K562 (cell line): ENCODE results near the gene AGPAT4. TPM values are rescaled to one million over a fixed set of nuclear protein-coding genes. Genes with fewer than 3 reads are reported as not detected.

Experiments
- ATAC-seq: fragments of 200-7000 bp; cut with Tn5 transposase; 3 replicates; pipeline ENCODE4 v1.9.1; 2020; ENCODE audit warnings: moderate library complexity
- BruUV-seq: library from RNA; stranded (reverse); fragments of 400-500 nt; replicated peaks from 2 replicates; lab custom pipeline; 2021; lab: Mats Ljungman, UMichigan
- CTCF ChIA-PET: fragments of 300-600 bp; formaldehyde crosslinking; extraction: SDS; loops from one replicate; lab custom pipeline; 2021; ENCODE audit warnings: low intra/inter-chr PET ratio; lab: Yijun Ruan, JAX
- POLR2A ChIA-PET: fragments of 300-600, 350-650 bp; sonication (Branson Sonifier 250); formaldehyde crosslinking; extraction: SDS; loops from one replicate; lab custom pipeline; 2021; ENCODE audit warnings: antibody characterized with exemption, inconsistent platforms; lab: Yijun Ruan, JAX
- DNase-seq, 4 experiments: peaks; one replicate each; pipeline versions ENCODE4 v3.0.0 to v3.0.0-alpha.2; 2011 to 2018; ENCODE audit warnings: low spot score in 3 of 4, mixed read lengths in 3 of 4; ENCODE audit errors: extremely low read depth in 1 of 4
- FAIRE-seq: peaks from 2 replicates; lab custom pipeline; 2011; peaks lifted over from hg19 to GRCh38; lab: Jason Lieb, UNC
- H2AFZ ChIP-seq: 2 replicates; pipeline ENCODE4 v1.6.0; 2011; ENCODE audit warnings: low read depth, low read length, control low read depth, inconsistent platforms
- H3K27ac ChIP-seq: fragments of 200-600 bp; 3 replicates; pipeline ENCODE4 v1.8.0; 2011; ENCODE audit warnings: low read depth, mild to moderate bottlenecking, control low read depth, inconsistent platforms, low read length, moderate library complexity, mixed read lengths; ENCODE audit errors: extremely low read depth
- H3K27me3 ChIP-seq, 2 experiments: fragments of 300-600 bp in 1 of 2; 2 replicates in 1 of 2; 3 replicates in 1 of 2; pipeline versions ENCODE4 v1.6.0 to v1.8.0; 2011; ENCODE audit warnings: inconsistent platforms in 2 of 2, low read length in 2 of 2, mild to moderate bottlenecking in 1 of 2, mixed read lengths in 1 of 2, moderate library complexity in 1 of 2; ENCODE audit not compliant: control insufficient read depth in 2 of 2, insufficient read depth in 2 of 2
- H3K36me3 ChIP-seq: fragments of 300-600 bp; 3 replicates; pipeline ENCODE4 v1.8.0; 2011; ENCODE audit warnings: mild to moderate bottlenecking, low read length, inconsistent platforms; ENCODE audit not compliant: control insufficient read depth, insufficient read depth
- H3K4me1 ChIP-seq, 2 experiments: fragments of 200-600 bp in 1 of 2; replicated peaks in 1 of 2; 2 replicates in 1 of 2; 3 replicates in 1 of 2; pipeline versions ENCODE4 v1.5.1 to v1.8.0; 2011; ENCODE audit warnings: inconsistent platforms in 2 of 2, low read length in 2 of 2, mild to moderate bottlenecking in 1 of 2, mixed read lengths in 1 of 2, moderate library complexity in 1 of 2; ENCODE audit not compliant: control insufficient read depth in 2 of 2, insufficient read depth in 2 of 2
- H3K4me2 ChIP-seq: 2 replicates; pipeline ENCODE4 v1.6.1; 2011; ENCODE audit warnings: low read length, control low read depth, inconsistent platforms, mixed read lengths; ENCODE audit not compliant: insufficient read depth
- H3K4me3 ChIP-seq: fragments of 200-600 bp; sonication (generic), shearing (Covaris generic); 2 replicates; pipeline ENCODE4 v1.5.1; 2016; ENCODE audit warnings: control low read depth, inconsistent platforms
- H3K79me2 ChIP-seq: fragments of 200-600 bp; 3 replicates; pipeline ENCODE4 v1.8.0; 2011; ENCODE audit warnings: low read length, inconsistent platforms; ENCODE audit not compliant: control insufficient read depth, insufficient read depth
- H3K9ac ChIP-seq, 2 experiments: 2 replicates each; pipeline versions ENCODE4 v1.6.0 to v1.6.1; 2011; ENCODE audit warnings: low read depth in 2 of 2, low read length in 2 of 2, control low read depth in 1 of 2, inconsistent platforms in 1 of 2, mild to moderate bottlenecking in 1 of 2, mixed read lengths in 1 of 2; ENCODE audit not compliant: insufficient read depth in 1 of 2
- H3K9me1 ChIP-seq: one replicate; pipeline ENCODE4 v1.6.0; 2011; ENCODE audit warnings: inconsistent platforms, mild to moderate bottlenecking, low read length, moderate library complexity; ENCODE audit not compliant: control insufficient read depth, insufficient read depth
- H3K9me3 ChIP-seq: replicated peaks from 2 replicates; pipeline ENCODE4 v1.5.1; 2011; ENCODE audit warnings: low read depth, low read length, inconsistent platforms; ENCODE audit not compliant: control insufficient read depth, insufficient read depth
- H4K20me1 ChIP-seq: replicated peaks from 2 replicates; pipeline ENCODE4 v1.6.1; 2011; ENCODE audit warnings: low read length, inconsistent platforms, mixed read lengths; ENCODE audit not compliant: control insufficient read depth, insufficient read depth
- CC2D1A ChIP-seq: fragments of 450-650 bp; IDR thresholded peaks from 2 replicates; pipeline ENCODE4 v1.6.1; 2017; ENCODE audit warnings: mild to moderate bottlenecking
- HDAC6 ChIP-seq: IDR thresholded peaks from 2 replicates; pipeline ENCODE4 v1.6.1; 2012; ENCODE audit warnings: low read depth, mild to moderate bottlenecking, control low read depth, inconsistent platforms, low read length, moderate library complexity
- KDM2B ChIP-seq: fragments of 250-450 bp; sonication (Bioruptor Pico); IDR thresholded peaks from 2 replicates; pipeline ENCODE4 v1.8.0; 2021; ENCODE audit warnings: mild to moderate bottlenecking, moderate library complexity
- NKRF ChIP-seq: fragments of 450-650 bp; IDR thresholded peaks from 2 replicates; pipeline ENCODE4 v1.6.1; 2016; ENCODE audit warnings: borderline replicate concordance
- RFX1 ChIP-seq: fragments of 450-650 bp; IDR thresholded peaks from 2 replicates; pipeline ENCODE4 v1.6.1; 2016; ENCODE audit warnings: mild to moderate bottlenecking, moderate library complexity
- SMARCC2 ChIP-seq: fragments of 450-650 bp; IDR thresholded peaks from 2 replicates; pipeline ENCODE4 v1.6.1; 2017; ENCODE audit warnings: antibody characterized with exemption, moderate library complexity, mild to moderate bottlenecking, low read depth
- ZNF224 ChIP-seq: sonication (generic); formaldehyde crosslinking; IDR thresholded peaks from 2 replicates; pipeline ENCODE4 v1.8.0; 2022; ENCODE audit warnings: mild to moderate bottlenecking, missing genetic modification reagents
- ZNF384 ChIP-seq: IDR thresholded peaks from 2 replicates; pipeline ENCODE4 v1.6.1; 2012; ENCODE audit warnings: low read depth, low read length, improper control_type of control experiment
- ZNF717 ChIP-seq: fragments of 250-450 bp; sonication (Bioruptor Pico); IDR thresholded peaks from 2 replicates; pipeline ENCODE4 v1.5.0; 2021
- ZSCAN32 ChIP-seq: fragments of 450-650 bp; formaldehyde crosslinking; IDR thresholded peaks from 2 replicates; pipeline ENCODE4 v1.4.0; 2020; ENCODE audit warnings: mild to moderate bottlenecking, moderate library complexity
- ZZZ3 ChIP-seq: fragments of 450-650 bp; IDR thresholded peaks from 2 replicates; pipeline ENCODE4 v1.6.1; 2016; ENCODE audit warnings: antibody characterized with exemption, mild to moderate bottlenecking, moderate library complexity
- WGBS: fragments of 100-300 bp; shearing (Covaris generic); methylation state at CpG from one replicate; pipeline ENCODE4 v1.1.6; 2016; ENCODE audit warnings: low coverage, mixed read lengths; ENCODE audit not compliant: insufficient coverage; ENCODE audit errors: missing lambda C conversion rate; 5-methylcytosine and 5-hydroxymethylcytosine counted together
- in situ Hi-C: fragments of 300-500 bp; cut with MboI; formaldehyde crosslinking; loops from 4 replicates; pipeline ENCODE4 v1.15.0; 2018; ENCODE audit warnings: inconsistent platforms, mixed read lengths
- intact Hi-C: fragments of 100-400 bp; cut with micrococcal nuclease; formaldehyde crosslinking; loops from 2 replicates; pipeline ENCODE4 v1.14.2; 2022
- polyA plus RNA-seq, 8 experiments: library from polyadenylated mRNA; depleted of rRNA in 4 of 8; stranded (reverse) in 5 of 8; unstranded in 3 of 8; fragments of >200 nt; fragmentation: Nextera tagmentation in 2 of 8; fragmentation: Illumina TruSeq in 1 of 8; extraction: Ambion mirVana in 2 of 8; extraction: Trizol in 1 of 8; gene quantifications; 2 replicates each; pipeline versions ENCODE4 v1.2.1 to v1.2.3, GENCODE V29; 2011 to 2014; ENCODE audit warnings: inconsistent platforms in 1 of 8, missing spikeins in 1 of 8
- total RNA-seq, 7 experiments: library from RNA; depleted of rRNA in 6 of 7; stranded (reverse); fragments of >200 nt in 6 of 7; fragmentation: Illumina TruSeq in 2 of 7; extraction: Trizol in 2 of 7; gene quantifications; 2 replicates each; pipeline versions ENCODE4 v1.2.1 to v1.2.3, GENCODE V29; 2011 to 2021; ENCODE audit warnings: low replicate concordance in 1 of 7
- TF ChIP-seq, protein P1 (sequence below): fragments of 250-450 bp; sonication (Bioruptor Pico); IDR thresholded peaks from 2 replicates; pipeline ENCODE4 v1.8.0; 2022; ENCODE audit warnings: moderate library complexity, mild to moderate bottlenecking, inconsistent platforms

The AGPAT4 gene
- total and polyA plus RNA-seq, 9 of the 15 experiments (the other 6 are each of a cell fraction or from before 2014, with no cell fraction given): 2.2 to 15.0 (median 5.7) TPM

DNA sequence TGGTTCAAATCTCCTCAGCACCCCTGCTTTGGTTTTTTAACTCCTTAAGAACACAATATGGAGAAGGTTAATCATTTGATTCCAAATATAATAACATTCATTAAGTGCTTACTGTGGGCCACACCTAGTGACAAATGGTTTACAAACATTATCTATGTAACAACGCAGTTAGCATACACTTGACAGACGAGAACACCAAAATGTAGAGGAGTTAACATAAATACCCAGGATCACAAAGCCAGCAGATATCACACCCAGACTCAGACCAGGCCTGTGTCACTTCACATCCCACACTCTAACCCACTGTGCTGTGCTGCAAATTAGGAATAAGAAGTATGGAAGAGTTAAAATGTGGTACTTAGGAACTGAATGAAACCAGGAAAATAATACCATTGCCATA is 82.9 kb downstream of the AGPAT4 start:
- H3K79me2 ChIP-seq: no peaks in the 10 kb centered on the region
- 31% methylated on average over 2 of the region's 2 CpGs for WGBS
- H3K36me3 ChIP-seq: no peaks in the 10 kb centered on the region; the same call in 2 of the 3 replicates
- no peak overlapping the region for H3K9ac ChIP-seq
- H3K9me3 ChIP-seq: peaks cover 11% of the 10 kb centered on the region; the same call in 1 of the 2 replicates
- no peak for ATAC-seq
- CTCF ChIA-PET: no interaction called here
- no peak overlapping the region for H2AFZ ChIP-seq
- BruUV-seq: no TSS peak
- no peak for FAIRE-seq
- no peak overlapping the region for H3K4me2 ChIP-seq
- H4K20me1 ChIP-seq: no peaks in the 10 kb centered on the region
- no peak for TF ChIP-seq KDM2B
- TF ChIP-seq HDAC6: no peak
- no peak for TF ChIP-seq SMARCC2
- in situ Hi-C loops: no loop called here
- no peaks in the 10 kb centered on the region for H3K9me1 ChIP-seq
- H3K27ac ChIP-seq: no peak overlapping the region
- no peaks in the 10 kb centered on the region for H3K27me3 ChIP-seq
- DNase-seq: no peak
- H3K4me3 ChIP-seq: no peak overlapping the region
- intact Hi-C loops: no loop called here
- peaks cover 2 to 8% of the 10 kb centered on the region in 2 experiments; a peak in 3 of 5 replicates for H3K4me1 ChIP-seq
- POLR2A ChIA-PET: no interaction called here

- H3K4me1 ChIP-seq: peaks cover 2 to 8% of the 10 kb centered on the region in 2 experiments; a peak in 3 of 5 replicates
- in situ Hi-C loops (no loop called here), intact Hi-C loops (no loop called here)
- no peak for ATAC-seq
- no peak for DNase-seq
- no peak overlapping the region for H3K4me3 ChIP-seq
- no peaks in the 10 kb centered on the region for H4K20me1 ChIP-seq
- no TSS peak for BruUV-seq
- no peaks in the 10 kb centered on the region for H3K79me2 ChIP-seq
- ChIA-PET POLR2A (no interaction called here), CTCF (no interaction called here)
- no peak for FAIRE-seq
- H3K36me3 ChIP-seq: no peaks in the 10 kb centered on the region; the same call in 2 of the 3 replicates
- H3K9me3 ChIP-seq: peaks cover 11% of the 10 kb centered on the region; the same call in 1 of the 2 replicates
- H3K9me1 ChIP-seq: no peaks in the 10 kb centered on the region
- no peak overlapping the region for H3K27ac ChIP-seq
- H3K4me2 ChIP-seq: no peak overlapping the region
- no peak overlapping the region for H3K9ac ChIP-seq
- no peaks in the 10 kb centered on the region for H3K27me3 ChIP-seq
- no peak overlapping the region for H2AFZ ChIP-seq
- WGBS: 32% methylated on average over 4 of the region's 4 CpGs
- no peak for TF ChIP-seq RFX1
- no peak for TF ChIP-seq CC2D1A
- TF ChIP-seq ZNF717 (CRISPR knock-in tag): no peak
- TF ChIP-seq NKRF: no peak
- TF ChIP-seq ZNF224 (CRISPR knock-in tag): no peak
- TF ChIP-seq ZNF384: no peak
- TF ChIP-seq ZSCAN32 (CRISPR knock-in tag): no peak
- TF ChIP-seq, protein P1, sequence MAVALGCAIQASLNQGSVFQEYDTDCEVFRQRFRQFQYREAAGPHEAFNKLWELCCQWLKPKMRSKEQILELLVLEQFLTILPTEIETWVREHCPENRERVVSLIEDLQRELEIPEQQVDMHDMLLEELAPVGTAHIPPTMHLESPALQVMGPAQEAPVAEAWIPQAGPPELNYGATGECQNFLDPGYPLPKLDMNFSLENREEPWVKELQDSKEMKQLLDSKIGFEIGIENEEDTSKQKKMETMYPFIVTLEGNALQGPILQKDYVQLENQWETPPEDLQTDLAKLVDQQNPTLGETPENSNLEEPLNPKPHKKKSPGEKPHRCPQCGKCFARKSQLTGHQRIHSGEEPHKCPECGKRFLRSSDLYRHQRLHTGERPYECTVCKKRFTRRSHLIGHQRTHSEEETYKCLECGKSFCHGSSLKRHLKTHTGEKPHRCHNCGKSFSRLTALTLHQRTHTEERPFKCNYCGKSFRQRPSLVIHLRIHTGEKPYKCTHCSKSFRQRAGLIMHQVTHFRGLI (CRISPR knock-in tag): no peak
- TF ChIP-seq ZZZ3: no peak
These were observed 84.0 kb downstream of the AGPAT4 start for GRCh38 chr6:161189891-161190290.
